Fibroblast of upper back skin (primary cell): ENCODE data around the gene UGT1A4.

ENCODE experiments used
- DNase-seq: peaks from one replicate; pipeline ENCODE4 v3.0.0-alpha.2; 2013

The UGT1A4 gene

DNA sequence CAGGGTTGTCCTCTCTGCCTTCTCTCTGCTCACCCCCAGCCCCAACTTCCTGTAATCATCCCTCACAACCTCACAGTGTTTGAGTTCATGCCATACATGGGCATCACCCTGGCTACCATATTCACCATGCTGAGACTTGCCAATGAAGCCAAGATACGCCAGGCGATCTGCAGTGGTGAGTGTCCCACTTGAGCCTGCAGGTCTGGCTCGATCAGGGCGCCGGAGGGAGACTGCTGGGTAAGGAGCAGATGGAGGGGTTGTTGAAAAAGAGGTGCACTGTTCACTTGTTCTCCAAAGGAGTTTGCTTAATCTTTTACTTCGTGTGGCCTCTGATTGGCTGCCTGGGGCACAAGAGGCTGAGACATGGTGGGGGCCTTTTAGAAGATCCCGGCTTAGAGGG, 74.2 kb downstream of the UGT1A4 start:
- DNase-seq, result no peak

DNA sequence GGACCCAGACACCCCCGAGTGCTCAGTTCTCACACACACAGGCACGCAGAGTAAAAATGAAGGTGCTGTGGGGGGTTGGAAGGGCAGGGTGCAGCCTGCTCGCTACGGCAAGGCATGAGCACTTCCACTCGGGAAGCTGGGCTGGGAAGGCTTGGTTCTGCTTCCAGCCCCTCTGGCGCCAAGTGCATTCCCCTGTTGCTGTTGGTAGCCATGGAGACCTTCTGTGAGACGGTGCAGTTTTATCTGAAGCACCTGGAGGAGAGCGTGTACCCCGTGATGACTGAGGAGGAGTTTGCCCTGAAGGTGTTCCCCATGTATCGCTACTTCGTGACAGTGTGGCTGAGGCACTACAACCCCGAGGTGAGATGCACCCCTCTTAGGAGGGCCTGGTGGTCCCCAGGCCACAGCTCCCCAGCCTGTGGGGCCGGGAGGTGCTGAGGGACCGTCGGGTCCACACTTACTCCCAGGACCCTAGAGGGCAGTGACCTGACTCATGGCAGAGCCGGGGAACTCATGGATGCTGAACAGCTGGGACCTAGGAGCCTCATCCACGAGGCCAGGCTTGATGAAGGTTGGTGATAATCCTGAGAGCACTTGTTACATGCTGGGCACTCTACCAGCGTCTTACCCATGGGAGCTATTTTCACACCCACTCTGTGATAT, 75.1 kb downstream of the UGT1A4 start:
- no peak for DNase-seq

GRCh38 chr2:233794128-233794658, 75.7 kb downstream of the UGT1A4 start:
- DNase-seq, result no peak

DNA sequence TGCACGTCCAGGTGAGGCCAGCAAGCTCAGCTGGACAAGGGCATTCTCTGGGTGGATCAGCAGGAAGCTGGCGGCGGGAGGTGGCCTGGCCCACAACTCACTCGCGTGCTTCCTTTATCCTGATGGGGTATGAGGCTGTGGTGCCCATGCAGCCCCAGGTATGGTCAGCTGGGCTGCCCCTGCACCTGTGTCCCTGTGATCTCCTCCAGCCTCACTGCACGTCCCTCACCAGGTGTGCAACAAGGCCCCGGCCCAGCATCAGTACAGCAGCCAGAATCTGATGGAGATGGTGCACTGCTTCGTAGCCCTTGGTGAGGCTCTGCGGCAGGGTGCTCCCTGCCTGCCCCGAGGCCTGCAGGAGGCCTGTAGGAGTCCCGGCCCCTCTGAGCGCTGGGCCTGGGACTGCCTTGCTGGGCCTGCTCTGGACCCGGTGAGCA, 77.2 kb downstream of the UGT1A4 start:
- no peak for DNase-seq

- no peak for DNase-seq
Measured at GRCh38 chr2:233796254-233796653, 77.7 kb downstream of the UGT1A4 start.

GRCh38 chr2:233798335-233799086, 80.0 kb downstream of the UGT1A4 start:
- no peak for DNase-seq

- no peak for DNase-seq
Measured at GRCh38 chr2:233799087-233799665, 80.6 kb downstream of the UGT1A4 start.

DNA sequence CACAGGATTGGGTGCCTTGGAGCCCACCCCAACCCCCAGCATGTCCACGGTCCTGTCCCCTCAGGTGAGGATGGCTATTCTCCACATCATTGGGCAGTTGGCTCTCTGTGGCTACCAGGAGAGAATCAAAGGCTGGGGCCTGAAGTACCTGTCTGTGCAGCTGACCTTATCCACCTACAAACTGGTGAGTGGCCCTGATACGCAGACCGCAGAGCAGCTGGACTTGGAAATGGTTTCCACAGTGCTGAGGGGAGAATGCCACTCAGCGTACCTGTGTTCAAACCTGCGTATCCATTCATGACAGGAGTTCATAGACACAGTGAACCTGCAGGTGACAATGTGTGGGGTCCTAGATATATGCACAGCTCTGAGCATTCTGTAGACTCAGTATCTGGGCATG, 81.2 kb downstream of the UGT1A4 start:
- no peak for DNase-seq

DNA sequence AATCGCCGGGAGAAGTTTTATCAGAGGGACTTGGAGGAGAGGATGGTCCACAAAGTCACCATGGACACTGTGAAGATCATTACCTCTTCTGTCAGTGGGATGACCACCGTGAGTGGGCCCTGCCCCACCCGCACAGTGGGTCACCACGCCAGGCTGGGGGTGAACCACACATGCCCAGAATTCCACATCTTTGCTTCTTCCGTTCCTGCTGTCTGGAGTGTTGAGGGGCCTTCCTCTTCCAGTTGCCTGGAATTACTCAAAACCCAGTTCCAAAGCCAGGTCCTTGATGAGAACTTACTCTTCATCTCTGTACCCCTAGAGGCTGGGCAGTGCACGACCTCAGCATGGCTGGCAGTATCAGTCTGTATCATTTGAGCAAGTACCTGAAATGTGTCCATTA, 81.7 kb downstream of the UGT1A4 start:
- no peak for DNase-seq

DNA sequence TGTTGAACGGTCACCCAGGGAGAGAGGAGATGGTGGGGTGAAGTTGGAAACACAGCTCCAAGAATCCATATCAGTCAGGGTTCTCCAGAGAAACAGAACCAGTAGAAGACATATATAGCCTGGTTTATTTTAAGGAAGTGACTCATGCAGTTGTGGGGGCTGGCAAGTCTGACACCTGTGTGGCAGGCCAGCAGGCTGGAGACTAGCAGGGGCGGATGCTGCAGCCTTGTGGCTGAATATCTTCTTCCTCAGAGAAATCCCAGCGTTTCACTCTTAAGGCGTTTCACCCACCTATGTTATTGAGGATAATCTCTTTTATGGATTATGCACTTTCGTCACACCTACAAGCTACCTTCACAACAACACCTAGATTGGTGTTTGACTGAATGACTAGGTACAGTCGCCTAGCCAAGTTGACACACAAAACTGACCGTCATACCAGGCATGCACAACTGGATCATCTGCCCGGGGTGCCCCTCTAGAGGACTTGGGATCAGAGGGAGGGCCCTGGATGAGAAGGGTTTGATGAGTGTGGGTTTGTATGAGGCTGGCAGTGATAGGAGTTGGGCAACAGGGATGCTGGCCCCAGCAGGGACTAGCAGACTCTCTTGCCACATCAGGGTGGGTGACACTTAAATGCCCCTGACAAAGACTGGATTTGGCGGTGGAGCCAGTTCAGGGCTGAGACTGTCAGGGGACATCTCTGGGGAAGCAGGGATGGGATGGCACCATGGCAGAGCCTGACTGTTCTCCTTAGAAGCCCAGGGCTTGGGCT, 83.0 kb downstream of the UGT1A4 start:
- no peak for DNase-seq

DNA sequence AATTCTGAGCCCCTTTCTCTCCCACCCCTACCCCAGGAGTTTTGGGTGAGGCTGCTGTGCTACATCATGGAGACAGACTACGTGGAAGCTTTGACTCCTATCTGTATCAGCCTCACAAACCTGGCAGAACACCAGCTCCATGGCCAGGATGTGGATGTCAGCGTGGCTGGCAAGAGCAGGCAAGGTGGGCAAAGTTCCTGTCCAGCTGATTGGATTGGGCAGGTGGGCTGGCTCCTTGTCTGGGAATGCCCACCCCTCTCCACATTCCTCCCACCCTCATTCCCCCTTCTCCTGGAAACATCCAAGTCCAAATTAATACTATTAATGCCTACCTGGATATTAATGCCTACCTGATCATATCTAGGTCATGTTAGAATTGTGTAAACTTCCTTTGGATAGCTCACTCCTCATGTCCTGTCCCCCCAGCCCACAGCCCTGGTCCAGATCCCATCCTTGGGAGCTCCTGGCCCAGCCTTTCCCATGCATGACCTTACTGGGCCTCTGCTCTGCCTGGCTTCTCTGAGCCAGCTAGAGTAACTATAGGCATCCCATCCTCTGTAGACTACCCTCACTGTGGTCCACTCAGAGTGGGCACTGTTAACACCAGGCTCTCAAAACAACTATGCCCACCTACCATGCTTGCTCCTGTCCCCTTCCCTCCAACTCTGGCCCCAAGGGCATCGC, 83.7 kb downstream of the UGT1A4 start:
- no peak for DNase-seq

GRCh38 chr2:233803292-233803911, 84.9 kb downstream of the UGT1A4 start:
- no peak for DNase-seq

DNA sequence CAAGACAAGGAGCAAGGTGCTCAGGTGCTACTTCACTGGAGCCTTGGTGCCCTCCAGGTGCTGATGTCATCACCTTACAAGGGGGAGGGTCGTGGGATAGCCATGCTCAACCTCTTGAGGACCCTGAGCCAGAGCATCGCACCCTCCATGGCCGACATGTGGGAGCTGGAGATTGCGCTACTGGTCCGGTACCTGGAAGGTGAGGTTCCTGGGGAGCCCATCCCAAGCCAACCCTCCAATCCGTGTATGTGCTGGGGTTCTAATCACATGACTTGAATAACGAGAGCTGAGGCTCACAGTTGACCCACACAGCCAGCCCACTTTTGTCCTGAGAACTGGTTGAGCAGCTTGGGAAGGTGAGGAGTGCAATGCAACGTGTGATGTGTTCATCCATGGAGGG, 85.5 kb downstream of the UGT1A4 start:
- no peak for DNase-seq

GRCh38 chr2:233807215-233807865, 88.8 kb downstream of the UGT1A4 start:
- no peak for DNase-seq

DNA sequence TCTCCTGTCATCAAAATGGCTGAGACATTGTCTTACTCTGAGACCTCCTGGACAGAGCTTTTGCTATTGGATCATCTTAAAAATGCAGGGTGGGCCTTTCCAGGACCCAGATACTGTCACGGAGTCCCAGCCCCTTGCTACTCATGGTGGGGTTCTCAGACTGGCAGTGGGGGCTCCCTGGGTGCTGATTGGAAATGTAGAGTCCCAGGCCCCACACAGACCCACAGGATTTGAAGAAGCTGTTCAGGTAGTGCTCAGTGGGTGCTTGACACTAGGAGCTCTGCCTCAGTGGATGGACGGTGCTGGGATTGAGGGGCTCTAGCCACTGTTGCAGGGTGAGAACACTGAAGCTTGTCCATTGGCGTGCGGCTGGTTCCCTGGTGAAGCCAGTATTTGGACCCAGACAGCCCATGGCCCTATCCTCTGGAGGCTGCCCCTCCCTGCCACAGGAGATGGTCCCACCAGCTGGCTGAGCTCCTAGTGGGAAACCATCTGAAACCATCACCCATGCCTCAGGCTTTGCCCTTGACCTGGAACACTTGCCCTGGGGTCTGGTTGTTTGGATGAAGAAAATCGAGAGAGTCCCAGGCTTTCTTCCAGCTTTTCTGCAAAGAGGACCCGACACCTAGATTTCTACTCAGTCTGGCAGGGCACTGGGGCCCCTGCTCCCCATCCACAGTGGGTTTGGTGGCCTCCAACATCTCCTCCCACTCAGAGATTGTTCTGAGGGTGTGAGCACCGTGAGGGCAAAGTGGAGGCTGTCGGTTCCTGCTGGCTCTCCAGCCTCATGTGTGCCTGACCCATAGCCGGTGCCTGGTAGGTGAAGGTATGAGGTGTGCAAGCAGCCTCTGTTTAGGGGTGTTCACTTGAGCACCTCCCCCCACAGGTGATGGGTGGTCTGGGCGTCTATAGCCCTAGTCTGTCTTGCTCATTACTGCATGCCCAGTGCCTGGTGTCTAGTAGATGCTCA, 89.7 kb downstream of the UGT1A4 start:
- DNase-seq, result no peak

- DNase-seq, result no peak
Measured at GRCh38 chr2:233810385-233810784, 91.8 kb downstream of the UGT1A4 start.

GRCh38 chr2:233811087-233811486, 92.6 kb downstream of the UGT1A4 start:
- DNase-seq, result no peak

DNA sequence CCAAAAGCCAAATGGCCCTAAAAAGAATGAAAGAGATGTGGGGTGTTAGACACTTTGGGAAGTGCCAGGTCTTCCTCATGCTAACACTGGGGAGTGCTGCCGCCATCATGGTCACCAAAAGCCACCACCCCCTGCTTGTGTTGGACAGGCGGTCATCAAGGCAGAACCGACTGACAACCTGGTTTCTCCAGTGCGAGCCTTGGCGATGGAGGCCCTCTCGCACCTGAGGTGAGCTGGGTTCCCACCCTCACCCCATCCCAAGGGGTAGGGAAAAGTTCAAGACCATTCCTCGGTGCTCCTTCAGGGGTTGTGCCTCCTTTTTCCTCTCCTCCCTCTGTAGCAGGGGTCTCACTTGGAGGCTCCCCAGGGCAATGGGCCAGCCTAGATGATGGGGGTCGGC, 93.2 kb downstream of the UGT1A4 start:
- no peak for DNase-seq

DNA sequence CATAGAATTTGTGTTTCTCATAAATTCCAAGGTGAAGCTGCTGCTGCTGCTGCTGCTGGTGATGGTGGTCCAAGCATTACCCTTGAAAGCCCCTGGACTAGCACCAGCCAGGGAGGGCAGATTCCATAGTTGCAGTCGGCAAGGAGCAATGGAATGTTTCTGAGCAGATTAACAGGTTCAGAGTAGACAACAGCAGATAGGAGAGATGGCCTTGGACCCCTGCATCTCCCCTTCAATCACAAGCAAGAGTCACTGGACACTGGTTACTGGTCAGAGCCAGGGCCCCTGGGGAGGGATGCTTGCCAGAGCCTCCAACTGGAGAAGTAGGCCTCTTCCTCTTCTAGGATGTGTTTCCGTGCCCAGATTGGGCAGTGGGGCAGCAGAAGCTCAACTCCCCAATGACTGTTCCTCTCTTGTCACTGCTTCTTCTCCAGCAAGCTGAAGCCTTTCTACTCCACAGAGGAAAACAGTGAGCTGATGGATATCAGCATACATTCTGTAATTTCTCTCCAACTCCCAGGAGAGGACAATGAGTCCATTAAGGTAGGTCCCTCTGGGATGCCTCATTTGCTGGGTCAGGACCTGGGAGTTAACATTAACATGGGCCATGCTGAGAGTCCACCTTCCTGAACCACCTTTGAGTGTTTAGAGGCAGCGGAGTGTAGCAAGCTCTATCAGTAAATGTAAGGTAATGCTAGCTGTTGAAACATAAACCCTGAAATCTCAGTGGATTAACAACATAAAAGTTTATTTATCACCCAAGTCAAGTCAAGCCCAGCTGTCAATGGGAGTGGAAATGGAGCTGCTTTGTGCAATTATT, 94.9 kb downstream of the UGT1A4 start:
- no peak for DNase-seq
